Right renal cortex interstitium (tissue), 3 donors: ENCODE measurements around the gene LOX. TPM values are rescaled to one million over a fixed set of nuclear protein-coding genes. Genes with fewer than 3 reads are reported as not detected.
A peak's percentile ranks its signal among the peaks of the same experiment; 100 is the strongest.
"Not testable (repeated sequence)": the region's sequence is repeated elsewhere in the genome, so short reads cannot be mapped to it uniquely, and the experiment has no call there.

Source experiments
- DNase-seq, 3 donors: peaks; one replicate each; pipeline ENCODE4 v3.0.0-alpha.2; 2013; ENCODE audit warnings: low read depth in 3 of 3, low spot score in 2 of 3
- polyA plus RNA-seq, 3 donors: library from polyadenylated mRNA; unstranded; fragments of 120-200 nt; gene quantifications; one replicate each; pipeline ENCODE4 v1.2.1, GENCODE V29; 2013; ENCODE audit not compliant: insufficient read length in 3 of 3

LOX gene
- polyA plus RNA-seq, 3 donors: 40.3 to 52.9 (median 45.3) TPM

GRCh38 chr5:122099060-122099790 lies 21.2 kb upstream of the LOX start:
- no peak for DNase-seq

- no peak for DNase-seq
Observed at GRCh38 chr5:122097391-122097790, 19.3 kb upstream of the LOX start.

- no peak for DNase-seq
Observed at GRCh38 chr5:122095158-122095557, 17.1 kb upstream of the LOX start.

GRCh38 chr5:122094251-122094650 lies 16.2 kb upstream of the LOX start:
- not testable (repeated sequence) for DNase-seq

GRCh38 chr5:122093415-122094180 lies 15.5 kb upstream of the LOX start:
- DNase-seq: no peak

GRCh38 chr5:122091936-122092600 lies 14.0 kb upstream of the LOX start:
- DNase-seq: no peak

- no peak for DNase-seq
Observed at GRCh38 chr5:122089096-122090013, 11.3 kb upstream of the LOX start.

- no peak for DNase-seq
Observed at GRCh38 chr5:122085041-122085440, 7.0 kb upstream of the LOX start.

- no peak for DNase-seq
Observed at GRCh38 chr5:122083535-122083934, 5.5 kb upstream of the LOX start.

- no peak for DNase-seq
Observed at GRCh38 chr5:122081541-122081940, 3.5 kb upstream of the LOX start.

GRCh38 chr5:122077366-122078115 lies 518 bp downstream of the LOX start:
- DNase-seq: peak in 1 of 3 donors; percentile 42

GRCh38 chr5:122076669-122077365 lies 1.2 kb downstream of the LOX start:
- DNase-seq: peak in 2 of 3 donors; percentile 70 to 72

- no peak for DNase-seq
Observed at GRCh38 chr5:122076050-122076461, 2.0 kb downstream of the LOX start.

GRCh38 chr5:122073864-122074263 lies 4.2 kb downstream of the LOX start:
- DNase-seq: no peak

- DNase-seq: no peak
Observed at GRCh38 chr5:122073018-122073417, 5.0 kb downstream of the LOX start.

- DNase-seq: peak in 2 of 3 donors; percentile 10 to 27
Observed at GRCh38 chr5:122067390-122067789, 10.7 kb downstream of the LOX start.

GRCh38 chr5:122064992-122065391 lies 13.1 kb downstream of the LOX start:
- no peak for DNase-seq

GRCh38 chr5:122063836-122064235 lies 14.2 kb downstream of the LOX start:
- DNase-seq: no peak

- no peak for DNase-seq
Observed at GRCh38 chr5:122062205-122062604, 15.9 kb downstream of the LOX start.
